ENCODE results near the gene ITGB5.

ITGB5 gene

DNA sequence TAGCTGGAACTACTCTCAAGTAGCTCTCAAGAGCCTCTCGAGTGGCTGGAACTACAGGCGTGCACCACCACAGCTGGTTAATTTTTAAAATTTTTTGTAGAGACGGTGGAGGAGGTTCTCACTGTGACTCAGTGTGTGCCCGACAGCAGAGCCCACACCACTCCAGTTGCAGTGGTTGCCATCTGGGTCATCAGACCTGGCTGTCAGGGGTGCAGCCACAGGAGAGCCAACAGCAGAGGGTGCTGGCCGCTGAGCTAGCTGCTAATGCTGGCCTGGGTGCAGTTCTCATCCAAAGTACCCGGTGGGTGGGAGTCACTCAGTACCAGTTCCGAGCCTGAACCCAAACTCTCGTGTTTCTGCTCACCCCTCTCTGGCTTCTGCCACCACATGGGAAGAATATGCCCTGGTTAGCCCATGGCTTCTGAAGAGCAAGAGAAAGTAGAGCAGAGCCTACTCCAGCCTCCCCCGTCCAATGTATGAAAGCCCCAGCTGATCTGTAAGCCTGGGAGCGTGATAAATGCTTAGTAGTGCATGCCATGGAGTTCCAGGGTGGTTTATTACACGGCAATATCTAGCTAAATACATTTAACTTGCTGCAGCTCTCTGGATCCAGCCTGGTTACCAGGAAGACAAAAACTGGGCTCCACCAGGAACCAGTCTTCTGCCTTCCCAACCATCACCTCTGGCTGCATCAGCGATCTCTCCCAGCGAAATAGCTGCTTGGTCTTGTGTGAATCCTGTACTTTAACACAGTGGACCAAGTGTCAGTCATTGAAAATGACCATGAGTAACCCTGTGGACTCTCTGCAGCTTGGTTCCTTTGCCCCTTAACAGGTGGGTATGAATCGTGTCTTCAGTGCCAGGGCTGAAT, 139.8 kb downstream of the ITGB5 start:
- no peak for DNase-seq

DNA sequence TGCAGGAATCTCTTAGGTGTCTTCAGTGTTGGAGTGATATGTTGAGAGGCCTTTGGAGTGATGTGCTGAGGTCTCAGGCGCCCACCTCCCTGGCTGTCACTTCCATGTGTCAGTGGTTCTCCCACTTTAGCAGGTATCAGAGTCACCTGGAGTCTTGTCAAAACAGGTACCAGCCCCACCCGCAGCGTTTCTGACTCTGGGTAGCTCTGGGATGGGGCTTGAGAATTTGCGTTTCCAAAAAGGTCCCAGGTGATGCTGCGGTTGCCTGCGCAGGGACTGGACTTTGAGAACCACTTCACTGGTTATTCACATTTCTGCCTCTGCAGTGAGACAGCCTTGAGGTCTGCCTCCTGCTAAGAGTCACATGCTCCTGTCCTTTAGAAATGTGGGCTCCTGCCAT, 141.4 kb downstream of the ITGB5 start:
- DNase-seq: no peak

DNA sequence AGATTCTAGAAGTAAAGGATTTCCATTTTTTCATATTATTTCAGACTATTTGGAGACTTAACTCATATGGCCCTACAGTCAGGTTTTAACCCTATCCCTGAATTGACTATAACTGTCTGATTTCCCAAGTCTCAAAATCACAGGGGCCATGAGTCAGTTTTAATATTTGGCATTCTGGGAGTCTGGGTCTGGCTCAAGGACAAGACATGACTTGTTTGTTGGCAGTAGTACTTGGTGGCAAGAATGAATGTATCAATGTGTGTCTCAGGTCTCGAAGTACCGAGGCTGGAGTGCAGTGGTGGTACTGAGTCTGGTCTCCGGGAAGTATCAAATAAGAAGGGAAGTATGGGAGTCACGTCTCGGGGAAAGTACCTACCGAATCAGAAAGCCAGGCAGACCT, 146.1 kb downstream of the ITGB5 start:
- no peak for DNase-seq

DNA sequence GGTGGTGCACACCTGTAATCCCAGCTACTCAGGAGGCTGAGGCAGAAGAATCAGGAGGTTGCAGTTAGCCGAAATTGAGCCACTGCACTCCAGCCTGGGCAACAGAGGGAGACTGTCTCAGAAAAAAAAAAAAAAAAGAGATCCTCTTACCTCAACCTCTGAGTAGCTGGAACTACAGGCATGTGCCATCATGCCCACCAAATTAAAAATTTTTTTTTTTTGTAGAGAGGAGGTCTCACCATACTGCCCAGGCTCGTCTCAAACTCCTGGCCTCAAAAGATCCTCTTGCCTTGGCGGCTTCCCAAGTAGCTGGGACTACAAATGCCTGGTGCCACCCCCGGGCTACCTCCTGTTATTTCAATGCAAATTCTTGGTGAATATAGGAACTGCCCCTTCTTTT, 155.4 kb downstream of the ITGB5 start:
- DNase-seq: no peak

DNA sequence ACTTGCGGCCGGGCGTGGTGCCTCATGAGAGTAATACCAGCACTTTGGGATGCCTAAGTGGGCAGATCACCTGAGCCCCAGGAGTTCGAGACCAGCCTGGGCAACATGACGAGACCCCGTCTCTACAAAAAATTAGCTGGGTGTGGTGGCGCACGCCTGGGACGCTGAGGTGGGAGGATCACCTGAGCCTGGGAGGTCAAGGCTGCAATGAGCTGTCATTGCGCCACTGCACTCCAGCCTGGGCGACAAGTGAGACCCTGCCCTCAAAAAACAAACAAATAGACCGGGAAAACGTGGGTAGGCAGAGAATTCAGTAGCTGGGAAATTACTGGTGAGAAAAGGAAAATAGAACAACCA, 156.2 kb downstream of the ITGB5 start:
- DNase-seq: no peak

DNA sequence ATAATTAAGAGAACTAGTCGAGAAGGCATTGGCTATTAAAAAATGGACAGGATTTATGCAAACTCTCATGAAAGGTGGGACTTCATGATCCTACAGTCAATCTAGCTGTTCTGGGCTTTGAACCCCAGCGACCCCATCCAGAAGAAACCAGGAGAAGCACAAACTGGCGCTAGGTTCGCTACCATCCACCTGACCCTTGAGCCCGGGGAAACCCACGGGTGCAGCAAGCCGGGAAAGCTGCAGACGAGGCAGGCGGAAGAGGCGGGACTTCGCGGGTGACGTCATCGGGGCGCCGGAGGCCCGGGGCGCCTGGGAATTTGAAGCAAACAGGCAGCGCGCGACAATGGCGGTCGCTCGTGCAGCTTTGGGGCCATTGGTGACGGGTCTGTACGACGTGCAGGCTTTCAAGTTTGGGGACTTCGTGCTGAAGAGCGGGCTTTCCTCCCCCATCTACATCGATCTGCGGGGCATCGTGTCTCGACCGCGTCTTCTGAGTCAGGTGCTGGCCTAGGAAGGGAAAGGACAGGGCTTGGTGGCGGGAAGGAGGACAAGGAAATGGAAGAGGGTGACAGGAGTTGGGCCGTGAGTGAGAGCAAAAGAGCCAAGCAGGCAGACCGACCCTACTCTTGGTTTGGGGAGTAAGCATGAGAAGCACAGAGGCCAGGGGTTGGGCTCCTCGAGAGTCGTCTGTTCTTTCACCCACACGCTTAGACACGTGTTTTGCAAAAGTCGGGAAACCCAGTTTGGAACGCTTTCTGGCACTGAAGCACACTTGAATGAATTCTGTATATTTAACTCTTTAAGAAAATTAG, 156.8 kb downstream of the ITGB5 start, which contains the start of gene UMPS:
TSS of gene UMPS (plus strand) at position 324 of the 812 bp plus-strand sequence. CDS start at position 344, 20 bp downstream.
- peak; percentile 92 for DNase-seq

DNA sequence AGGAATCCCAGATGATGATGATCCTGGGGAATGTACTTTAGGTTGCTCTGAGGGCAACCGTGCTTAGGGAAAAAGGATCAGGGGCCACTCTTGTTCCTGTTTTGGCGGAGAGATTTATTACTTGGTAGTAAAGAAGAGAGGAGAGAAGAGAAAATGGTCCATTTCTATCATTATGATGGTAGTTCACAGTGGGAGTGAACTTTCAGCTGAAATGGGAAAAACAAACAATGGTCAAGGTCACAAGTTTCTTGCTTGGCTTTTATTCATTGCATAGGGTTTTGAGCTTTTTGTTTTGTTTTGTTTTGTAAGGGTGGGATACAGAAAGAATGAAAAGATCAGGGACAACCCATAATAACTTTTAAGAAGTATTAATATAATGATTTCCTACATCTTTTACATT, 164.6 kb downstream of the ITGB5 start:
- DNase-seq: no peak

DNA sequence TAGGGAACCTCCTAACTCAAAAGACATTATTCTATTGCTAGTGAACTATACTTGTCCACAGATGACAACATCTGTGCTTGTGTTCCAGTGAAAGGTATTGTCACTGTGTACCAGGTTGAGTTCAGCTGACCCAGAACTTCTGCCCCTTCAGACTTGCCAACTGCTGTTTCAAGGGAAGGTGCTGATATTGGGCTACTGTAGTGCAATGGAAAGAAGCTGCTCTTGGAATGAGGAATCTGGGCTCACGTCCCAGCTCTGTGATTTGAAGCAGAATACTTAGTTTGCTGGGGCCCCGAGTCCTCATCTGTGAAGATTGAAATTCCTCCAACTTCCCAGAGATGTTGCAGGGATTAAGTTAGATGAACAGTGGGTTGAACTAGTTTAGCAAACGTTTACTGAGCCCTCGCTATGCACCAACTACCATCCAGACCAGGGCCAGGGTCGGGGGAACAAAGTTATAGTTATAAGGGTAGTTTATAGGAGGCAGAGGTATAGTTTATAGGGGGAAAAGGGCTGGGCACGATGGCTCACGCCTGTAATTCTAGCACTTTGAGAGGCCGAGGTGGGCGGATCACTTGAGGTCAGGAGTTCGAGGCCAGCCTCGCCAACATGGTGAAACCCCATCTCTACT, 172.8 kb downstream of the ITGB5 start:
- no peak for DNase-seq

Measured in activated T-cell treated with anti-CD3 and anti-CD28 coated beads, Interleukin-2, amount 50 U/mL, for 1 hour (primary cell).